ENCODE results near the gene PRKG1. TPM values are rescaled to one million over a fixed set of nuclear protein-coding genes. Genes with fewer than 3 reads are reported as not detected.

The PRKG1 gene
- total RNA-seq, 1 experiment from 2014 or later: 0.21 TPM

DNA sequence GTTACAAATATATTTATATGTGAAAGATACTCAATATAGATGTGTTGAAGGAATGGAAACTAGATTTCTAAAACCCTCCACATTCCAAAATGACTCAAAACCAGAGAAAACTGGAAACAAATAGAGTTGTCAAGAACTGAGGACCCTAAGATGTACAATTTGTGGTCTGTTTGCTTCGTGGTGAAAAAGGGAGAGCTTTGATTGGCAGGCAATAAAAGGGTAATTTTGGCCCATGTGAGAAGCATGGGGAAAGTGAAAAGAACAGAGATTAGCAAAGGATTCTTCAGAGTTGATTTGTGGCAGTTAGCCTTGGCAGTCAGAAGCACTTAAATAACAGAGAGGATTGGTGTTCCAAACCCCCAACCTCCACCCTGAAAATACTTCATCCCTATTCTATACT, 1202.7 kb downstream of the PRKG1 start:
- Mint-ChIP-seq H3K9me3 (ENCODE audit: low read depth, unreplicated experiment) (no peaks in the 10 kb centered on the region), H3K36me3 (ENCODE audit: insufficient read depth, unreplicated experiment) (no peaks in the 10 kb centered on the region), H3K27ac (ENCODE audit: unreplicated experiment) (no peak overlapping the region), H3K4me3 (ENCODE audit: low read depth, unreplicated experiment) (no peak overlapping the region), H3K4me1 (ENCODE audit: low read depth, unreplicated experiment) (no peaks in the 10 kb centered on the region), H3K27me3 (ENCODE audit: unreplicated experiment) (no peaks in the 10 kb centered on the region)
- no TSS peak for BruUV-seq (replicated peaks)
- CTCF ChIA-PET: interaction anchor here (0.6 kb wide), 1 partner anchor 1144 kb away, joined by 3 read pairs; no protein-coding TSS in a partner anchor
- no peak for DNase-seq
- TF ChIP-seq, protein P1, sequence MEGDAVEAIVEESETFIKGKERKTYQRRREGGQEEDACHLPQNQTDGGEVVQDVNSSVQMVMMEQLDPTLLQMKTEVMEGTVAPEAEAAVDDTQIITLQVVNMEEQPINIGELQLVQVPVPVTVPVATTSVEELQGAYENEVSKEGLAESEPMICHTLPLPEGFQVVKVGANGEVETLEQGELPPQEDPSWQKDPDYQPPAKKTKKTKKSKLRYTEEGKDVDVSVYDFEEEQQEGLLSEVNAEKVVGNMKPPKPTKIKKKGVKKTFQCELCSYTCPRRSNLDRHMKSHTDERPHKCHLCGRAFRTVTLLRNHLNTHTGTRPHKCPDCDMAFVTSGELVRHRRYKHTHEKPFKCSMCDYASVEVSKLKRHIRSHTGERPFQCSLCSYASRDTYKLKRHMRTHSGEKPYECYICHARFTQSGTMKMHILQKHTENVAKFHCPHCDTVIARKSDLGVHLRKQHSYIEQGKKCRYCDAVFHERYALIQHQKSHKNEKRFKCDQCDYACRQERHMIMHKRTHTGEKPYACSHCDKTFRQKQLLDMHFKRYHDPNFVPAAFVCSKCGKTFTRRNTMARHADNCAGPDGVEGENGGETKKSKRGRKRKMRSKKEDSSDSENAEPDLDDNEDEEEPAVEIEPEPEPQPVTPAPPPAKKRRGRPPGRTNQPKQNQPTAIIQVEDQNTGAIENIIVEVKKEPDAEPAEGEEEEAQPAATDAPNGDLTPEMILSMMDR (IDR thresholded peaks at IDR 0.05; ENCODE audit: unreplicated experiment): no peak
- intact Hi-C loops (cut with micrococcal nuclease; ENCODE audit: unreplicated experiment): no loop called here

DNA sequence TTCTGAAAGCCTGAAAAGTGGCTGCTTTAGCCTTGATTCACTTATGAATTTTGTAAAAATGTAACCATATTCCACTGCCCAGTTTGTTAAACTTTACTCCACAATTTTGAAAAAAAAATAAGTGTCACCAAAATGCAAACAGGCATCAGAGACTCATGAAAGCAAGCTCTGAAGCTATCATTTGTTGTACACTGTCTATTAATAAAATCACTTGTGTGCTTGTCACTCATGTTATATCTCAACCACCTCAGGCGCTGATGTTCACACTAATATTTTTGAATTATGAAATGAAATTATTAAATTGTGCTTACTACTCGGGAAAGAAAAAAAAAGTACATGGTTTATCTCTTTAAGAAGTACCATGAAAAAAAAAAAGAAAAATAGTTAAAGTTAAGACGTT, 1205.3 kb downstream of the PRKG1 start:
- Mint-ChIP-seq H3K4me1 (ENCODE audit: low read depth, unreplicated experiment) (no peaks in the 10 kb centered on the region), H3K4me3 (ENCODE audit: low read depth, unreplicated experiment) (no peak overlapping the region), H3K27ac (ENCODE audit: unreplicated experiment) (no peak overlapping the region), H3K36me3 (ENCODE audit: insufficient read depth, unreplicated experiment) (no peaks in the 10 kb centered on the region), H3K9me3 (ENCODE audit: low read depth, unreplicated experiment) (no peaks in the 10 kb centered on the region), H3K27me3 (ENCODE audit: unreplicated experiment) (no peaks in the 10 kb centered on the region)
- intact Hi-C loops (cut with micrococcal nuclease; ENCODE audit: unreplicated experiment): no loop called here
- TF ChIP-seq, protein P1 (IDR thresholded peaks at IDR 0.05; ENCODE audit: unreplicated experiment): no peak
- CTCF ChIA-PET: no interaction called here
- no TSS peak for BruUV-seq (replicated peaks)
- DNase-seq: no peak

DNA sequence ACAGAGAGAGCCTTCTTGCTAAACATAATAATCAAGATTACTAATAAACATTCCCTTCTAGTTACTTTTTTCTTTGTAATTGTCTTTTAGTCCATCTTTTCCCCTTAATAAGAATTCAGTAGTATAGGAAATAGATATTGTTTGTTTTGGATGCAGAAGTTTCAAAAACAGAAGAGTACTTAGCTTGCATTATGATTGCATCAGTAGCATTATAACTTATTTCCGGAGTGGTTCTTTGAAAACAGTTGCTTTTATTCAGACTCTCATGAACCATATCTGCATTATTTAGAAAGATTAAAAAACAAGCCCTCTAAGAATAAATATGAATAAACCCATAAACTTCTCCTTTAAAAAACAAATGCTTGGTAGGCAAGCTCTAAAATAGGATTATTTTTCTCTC, 1205.8 kb downstream of the PRKG1 start:
- no peaks in the 10 kb centered on the region for H3K9me3 Mint-ChIP-seq (ENCODE audit: low read depth, unreplicated experiment)
- TF ChIP-seq, protein P1 (IDR thresholded peaks at IDR 0.05; ENCODE audit: unreplicated experiment): no peak
- no peaks in the 10 kb centered on the region for H3K27me3 Mint-ChIP-seq (ENCODE audit: unreplicated experiment)
- CTCF ChIA-PET: no interaction called here
- BruUV-seq (replicated peaks): no TSS peak
- H3K27ac Mint-ChIP-seq (ENCODE audit: unreplicated experiment): no peak overlapping the region
- H3K4me1 Mint-ChIP-seq (ENCODE audit: low read depth, unreplicated experiment): no peaks in the 10 kb centered on the region
- no peaks in the 10 kb centered on the region for H3K36me3 Mint-ChIP-seq (ENCODE audit: insufficient read depth, unreplicated experiment)
- H3K4me3 Mint-ChIP-seq (ENCODE audit: low read depth, unreplicated experiment): no peak overlapping the region
- intact Hi-C loops (cut with micrococcal nuclease; ENCODE audit: unreplicated experiment): no loop called here
- no peak for DNase-seq

DNA sequence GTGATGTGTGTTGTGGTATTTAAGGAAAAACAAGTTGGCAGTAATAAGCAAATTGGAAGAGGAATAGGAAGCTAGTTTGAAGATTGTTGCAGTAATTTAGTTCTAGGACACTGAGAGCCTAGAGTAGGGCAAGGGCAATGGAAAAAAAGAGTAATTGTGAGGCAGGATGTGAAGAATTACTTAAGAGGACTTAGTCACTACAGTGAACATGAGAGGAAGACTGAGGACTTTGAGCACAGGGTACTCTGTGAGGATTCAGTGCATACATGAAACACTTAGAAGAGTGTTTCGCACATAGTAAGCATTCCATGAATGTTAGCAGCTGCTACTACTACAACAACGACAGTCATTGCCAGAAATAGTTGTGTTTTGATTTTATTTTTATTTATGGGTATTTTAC, 1208.9 kb downstream of the PRKG1 start:
- Mint-ChIP-seq H3K4me3 (ENCODE audit: low read depth, unreplicated experiment) (no peak overlapping the region), H3K4me1 (ENCODE audit: low read depth, unreplicated experiment) (no peaks in the 10 kb centered on the region), H3K36me3 (ENCODE audit: insufficient read depth, unreplicated experiment) (no peaks in the 10 kb centered on the region), H3K27me3 (ENCODE audit: unreplicated experiment) (no peaks in the 10 kb centered on the region), H3K9me3 (ENCODE audit: low read depth, unreplicated experiment) (no peaks in the 10 kb centered on the region), H3K27ac (ENCODE audit: unreplicated experiment) (no peak overlapping the region)
- TF ChIP-seq, protein P1 (IDR thresholded peaks at IDR 0.05; ENCODE audit: unreplicated experiment): no peak
- BruUV-seq (replicated peaks): no TSS peak
- intact Hi-C loops (cut with micrococcal nuclease; ENCODE audit: unreplicated experiment): no loop called here
- no peak for DNase-seq
- CTCF ChIA-PET: no interaction called here
